Activated CD8-positive, alpha-beta T cell treated with anti-CD3 and anti-CD28 coated beads for 36 hours (primary cell): Measurements from ENCODE around the gene SUDS3. TPM values are rescaled to one million over a fixed set of nuclear protein-coding genes. Genes with fewer than 3 reads are reported as not detected.

ENCODE experiments used
- ATAC-seq: fragments of 200-7000 bp; cut with Tn5 transposase; one replicate; pipeline ENCODE4 v1.10.0; 2021; ENCODE audit warnings: mild to moderate bottlenecking, moderate library complexity
- CTCF ChIA-PET: fragments of 350-600 bp; sonication (Branson Sonifier 250); formaldehyde crosslinking; loops from one replicate; lab custom pipeline; 2021; ENCODE audit warnings: antibody characterized with exemption; lab: Charles Lee
- POLR2A ChIA-PET: fragments of 350-600 bp; sonication (Branson Sonifier 250); formaldehyde crosslinking; loops from one replicate; lab custom pipeline; 2021; ENCODE audit warnings: antibody characterized with exemption; lab: Charles Lee
- DNase-seq: peaks from one replicate; pipeline ENCODE4 v3.0.0-alpha.2; 2020
- H3K27ac Mint-ChIP-seq: one replicate; pipeline ENCODE4 v1.8.0; 2021; ENCODE audit warnings: mild to moderate bottlenecking, mixed read lengths
- H3K27me3 Mint-ChIP-seq: one replicate; pipeline ENCODE4 v1.8.0; 2021; ENCODE audit warnings: mixed read lengths
- H3K36me3 Mint-ChIP-seq: one replicate; pipeline ENCODE4 v1.8.0; 2021; ENCODE audit warnings: low read depth, mixed read lengths
- H3K4me1 Mint-ChIP-seq: one replicate; pipeline ENCODE4 v1.8.0; 2021; ENCODE audit warnings: low read depth, mixed read lengths
- H3K4me3 Mint-ChIP-seq: one replicate; pipeline ENCODE4 v1.8.0; 2021; ENCODE audit warnings: mild to moderate bottlenecking, moderate library complexity, mixed read lengths
- H3K9me3 Mint-ChIP-seq: one replicate; pipeline ENCODE4 v1.8.0; 2021; ENCODE audit warnings: mixed read lengths
- intact Hi-C: fragments of 100-400 bp; cut with micrococcal nuclease; formaldehyde crosslinking; loops from one replicate; pipeline ENCODE4 v1.10.0; 2022
- total RNA-seq, 2 experiments: library from RNA; stranded (reverse); gene quantifications; one replicate each; pipeline ENCODE4 v1.2.3, GENCODE V29; 2021
- TF ChIP-seq, protein P1 (sequence below): fragments of 200-600 bp; IDR thresholded peaks from one replicate; pipeline ENCODE4 v1.8.0; 2022; ENCODE audit warnings: antibody characterized with exemption, mild to moderate bottlenecking

SUDS3 gene
- total RNA-seq, 2 experiments from 2014 or later = 18.0 to 19.8 TPM

DNA sequence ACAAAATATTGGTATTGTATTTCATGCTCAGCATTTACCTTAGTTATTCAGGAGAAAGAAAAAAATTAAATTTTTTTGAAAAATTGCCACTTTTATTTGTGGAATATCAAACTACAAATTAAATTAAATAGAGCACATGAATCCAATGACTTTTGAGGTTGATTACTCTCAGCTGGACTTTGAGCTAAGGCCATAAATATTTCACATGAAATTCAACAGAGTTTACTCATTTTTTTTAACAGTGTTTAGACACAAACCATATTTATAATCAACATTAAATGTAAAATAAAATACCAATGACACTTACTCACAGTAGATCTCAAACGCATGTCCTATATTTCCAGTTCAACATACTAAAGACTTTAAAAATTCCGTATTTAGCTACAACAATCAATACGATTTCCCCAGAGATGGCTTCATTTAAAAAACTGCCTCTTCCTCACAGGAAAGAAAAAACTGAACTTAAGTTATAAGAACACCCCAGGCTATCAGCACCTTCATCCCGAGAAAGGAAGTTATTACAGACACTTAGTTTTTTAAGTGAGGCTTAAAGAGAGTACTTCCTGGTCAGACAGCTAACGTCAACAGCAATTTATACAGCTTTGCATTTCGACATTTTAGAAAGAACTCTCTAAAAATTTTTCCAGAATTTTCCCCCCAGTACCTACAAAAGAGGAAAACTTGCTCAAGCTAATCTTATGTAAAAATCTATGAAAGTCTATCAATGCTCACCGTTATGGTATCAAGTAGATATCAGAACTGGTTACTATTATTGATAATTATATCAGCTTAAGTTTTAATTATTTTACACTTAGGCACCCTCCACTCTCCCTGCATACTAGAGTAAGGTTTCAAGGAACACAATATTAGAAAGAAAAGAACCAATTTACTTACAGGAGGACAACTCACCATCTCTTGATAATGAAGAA is 17.5 kb upstream of the SUDS3 start:
- no peak for ATAC-seq

GRCh38 chr12:118359541-118359915 is 16.8 kb upstream of the SUDS3 start:
- POLR2A ChIA-PET = interaction anchor here (1.2 to 2.4 kb wide), 3 partner anchors 13 to 17 kb away, joined by 4 to 9 read pairs (median 7); partner anchors contain the start of genes SUDS3 and TAOK3

More for the DNA sequence above, 17.5 kb upstream of the SUDS3 start:
- ChIA-PET CTCF (interaction anchor here (0.7 to 8.5 kb wide), 12 partner anchors 8 to 191 kb away, joined by 3 to 129 read pairs (median 5); partner anchors contain the start of genes SUDS3 and TAOK3), POLR2A (interaction anchor here (0.9 to 2.4 kb wide), 4 partner anchors 13 to 52 kb away, joined by 3 to 9 read pairs (median 6); partner anchors contain the start of genes SUDS3 and TAOK3)
- H3K9me3 Mint-ChIP-seq = peaks cover 10% of the 10 kb centered on the region
- TF ChIP-seq, protein P1, sequence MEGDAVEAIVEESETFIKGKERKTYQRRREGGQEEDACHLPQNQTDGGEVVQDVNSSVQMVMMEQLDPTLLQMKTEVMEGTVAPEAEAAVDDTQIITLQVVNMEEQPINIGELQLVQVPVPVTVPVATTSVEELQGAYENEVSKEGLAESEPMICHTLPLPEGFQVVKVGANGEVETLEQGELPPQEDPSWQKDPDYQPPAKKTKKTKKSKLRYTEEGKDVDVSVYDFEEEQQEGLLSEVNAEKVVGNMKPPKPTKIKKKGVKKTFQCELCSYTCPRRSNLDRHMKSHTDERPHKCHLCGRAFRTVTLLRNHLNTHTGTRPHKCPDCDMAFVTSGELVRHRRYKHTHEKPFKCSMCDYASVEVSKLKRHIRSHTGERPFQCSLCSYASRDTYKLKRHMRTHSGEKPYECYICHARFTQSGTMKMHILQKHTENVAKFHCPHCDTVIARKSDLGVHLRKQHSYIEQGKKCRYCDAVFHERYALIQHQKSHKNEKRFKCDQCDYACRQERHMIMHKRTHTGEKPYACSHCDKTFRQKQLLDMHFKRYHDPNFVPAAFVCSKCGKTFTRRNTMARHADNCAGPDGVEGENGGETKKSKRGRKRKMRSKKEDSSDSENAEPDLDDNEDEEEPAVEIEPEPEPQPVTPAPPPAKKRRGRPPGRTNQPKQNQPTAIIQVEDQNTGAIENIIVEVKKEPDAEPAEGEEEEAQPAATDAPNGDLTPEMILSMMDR = no peak
- H3K27ac Mint-ChIP-seq = peak overlapping the region; percentile 96
- H3K27me3 Mint-ChIP-seq = no peaks in the 10 kb centered on the region
- peaks cover 16% of the 10 kb centered on the region for H3K36me3 Mint-ChIP-seq
- no peak for DNase-seq
- peaks cover 37% of the 10 kb centered on the region for H3K4me1 Mint-ChIP-seq
- peak overlapping the region; percentile 88 for H3K4me3 Mint-ChIP-seq
- intact Hi-C loops = loop anchor here (2.0 to 5.0 kb wide), 2 partner anchors 52 to 312 kb away; no protein-coding TSS in a partner anchor

DNA sequence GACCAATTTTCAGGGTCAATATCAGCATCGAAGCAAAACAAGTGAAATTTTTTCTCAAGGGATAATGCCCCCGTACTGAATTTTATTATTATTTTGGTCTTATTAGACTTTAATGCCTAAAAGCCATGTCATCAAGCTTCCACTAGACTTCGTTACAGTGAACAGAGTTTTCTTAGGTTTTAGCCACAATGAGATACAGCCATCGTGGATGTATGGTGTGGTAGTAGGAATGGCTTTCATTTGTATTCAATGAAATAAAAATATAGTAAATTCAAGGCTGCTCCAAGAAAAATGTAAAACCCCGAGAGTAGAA is 15.3 kb upstream of the SUDS3 start:
- no peak overlapping the region for H3K27ac Mint-ChIP-seq
- H3K9me3 Mint-ChIP-seq = peaks cover 1% of the 10 kb centered on the region

More at GRCh38 chr12:118359541-118359915, 16.8 kb upstream of the SUDS3 start:
- Mint-ChIP-seq H3K4me1 (peaks cover 34% of the 10 kb centered on the region), H3K27me3 (no peaks in the 10 kb centered on the region), H3K4me3 (peak overlapping the region; percentile 88), H3K27ac (peak overlapping the region; percentile 96), H3K9me3 (peaks cover 7% of the 10 kb centered on the region), H3K36me3 (peaks cover 10% of the 10 kb centered on the region)
- TF ChIP-seq, protein P1 = no peak
- CTCF ChIA-PET = interaction anchor here (1.0 to 8.5 kb wide), 5 partner anchors 9 to 177 kb away, joined by 3 to 129 read pairs (median 12); partner anchors contain the start of genes SUDS3 and TAOK3
- ATAC-seq = peak; percentile 71
- intact Hi-C loops = loop anchor here (2.0 to 5.0 kb wide), 2 partner anchors 53 to 312 kb away; no protein-coding TSS in a partner anchor
- DNase-seq = peak; percentile 54

DNA sequence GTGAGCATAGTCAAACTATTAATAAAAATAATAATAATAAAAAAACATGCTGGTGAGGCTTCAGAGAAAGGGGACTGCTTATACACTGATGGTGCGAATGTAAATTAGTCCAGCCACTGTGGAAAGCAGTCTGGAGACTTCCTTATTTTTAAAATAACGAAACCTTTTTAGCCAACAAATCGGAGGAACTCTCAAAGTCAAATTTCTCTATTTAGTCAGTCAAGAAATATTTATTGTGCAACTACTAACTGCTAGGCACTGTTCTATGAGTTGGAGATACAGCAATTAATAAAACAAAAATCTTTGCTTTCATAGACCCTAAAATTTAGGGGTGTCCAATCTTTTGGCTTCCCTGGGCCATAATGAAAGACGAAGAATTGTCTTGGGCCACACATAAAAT is 14.5 kb upstream of the SUDS3 start:
- CTCF ChIA-PET = no interaction called here

More for the DNA sequence above, 15.3 kb upstream of the SUDS3 start:
- Mint-ChIP-seq H3K4me1 (peaks cover 25% of the 10 kb centered on the region), H3K4me3 (no peak overlapping the region), H3K27me3 (no peaks in the 10 kb centered on the region), H3K36me3 (peaks cover 5% of the 10 kb centered on the region)
- no peak for DNase-seq
- CTCF ChIA-PET = interaction anchor here (8.5 kb wide), 1 partner anchor 16 kb away, joined by 129 read pairs; the partner anchor contains the start of gene SUDS3
- no peak for ATAC-seq
- POLR2A ChIA-PET = no interaction called here
- TF ChIP-seq, protein P1 = no peak
- intact Hi-C loops = no loop called here

More for the DNA sequence above, 14.5 kb upstream of the SUDS3 start:
- TF ChIP-seq, protein P1 = no peak
- DNase-seq = no peak
- intact Hi-C loops = no loop called here
- Mint-ChIP-seq H3K27ac (no peak overlapping the region), H3K4me1 (peaks cover 18% of the 10 kb centered on the region), H3K36me3 (peaks cover 4% of the 10 kb centered on the region), H3K4me3 (no peak overlapping the region), H3K9me3 (peaks cover 1% of the 10 kb centered on the region), H3K27me3 (no peaks in the 10 kb centered on the region)
- POLR2A ChIA-PET = no interaction called here
- no peak for ATAC-seq
